Fibroblast of pulmonary artery (primary cell): ENCODE results near the gene ABCB8.

ENCODE experiments used
- DNase-seq: peaks from one replicate; pipeline ENCODE4 v3.0.0-alpha.2; 2010; ENCODE audit warnings: low read depth
- H3K4me3 ChIP-seq: replicated peaks from 2 replicates; pipeline ENCODE4 v1.5.1; 2011; ENCODE audit warnings: low read depth, mild to moderate bottlenecking, control low read depth, low read length, moderate library complexity
- TF ChIP-seq, protein P1 (sequence below): IDR thresholded peaks from 2 replicates; pipeline ENCODE4 v1.5.1; 2011; ENCODE audit warnings: mild to moderate bottlenecking, control low read depth, low read length, inconsistent platforms; ENCODE audit errors: missing control alignments

Gene ABCB8

DNA sequence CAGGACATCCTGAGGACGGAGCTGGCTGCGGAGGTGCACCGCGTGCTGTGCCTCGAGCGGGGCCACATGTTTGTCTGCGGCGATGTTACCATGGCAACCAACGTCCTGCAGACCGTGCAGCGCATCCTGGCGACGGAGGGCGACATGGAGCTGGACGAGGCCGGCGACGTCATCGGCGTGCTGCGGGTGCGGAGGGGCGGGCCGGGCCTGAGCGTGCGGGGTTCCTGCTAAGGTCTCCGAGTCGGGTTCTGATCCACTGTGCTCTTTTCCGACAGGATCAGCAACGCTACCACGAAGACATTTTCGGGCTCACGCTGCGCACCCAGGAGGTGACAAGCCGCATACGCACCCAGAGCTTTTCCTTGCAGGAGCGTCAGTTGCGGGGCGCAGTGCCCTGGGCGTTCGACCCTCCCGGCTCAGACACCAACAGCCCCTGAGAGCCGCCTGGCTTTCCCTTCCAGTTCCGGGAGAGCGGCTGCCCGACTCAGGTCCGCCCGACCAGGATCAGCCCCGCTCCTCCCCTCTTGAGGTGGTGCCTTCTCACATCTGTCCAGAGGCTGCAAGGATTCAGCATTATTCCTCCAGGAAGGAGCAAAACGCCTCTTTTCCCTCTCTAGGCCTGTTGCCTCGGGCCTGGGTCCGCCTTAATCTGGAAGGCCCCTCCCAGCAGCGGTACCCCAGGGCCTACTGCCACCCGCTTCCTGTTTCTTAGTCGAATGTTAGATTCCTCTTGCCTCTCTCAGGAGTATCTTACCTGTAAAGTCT is 14.3 kb upstream of the ABCB8 start:
- DNase-seq: peak; percentile 56
- H3K4me3 ChIP-seq: peak overlapping the region; percentile 24
- TF ChIP-seq, protein P1, sequence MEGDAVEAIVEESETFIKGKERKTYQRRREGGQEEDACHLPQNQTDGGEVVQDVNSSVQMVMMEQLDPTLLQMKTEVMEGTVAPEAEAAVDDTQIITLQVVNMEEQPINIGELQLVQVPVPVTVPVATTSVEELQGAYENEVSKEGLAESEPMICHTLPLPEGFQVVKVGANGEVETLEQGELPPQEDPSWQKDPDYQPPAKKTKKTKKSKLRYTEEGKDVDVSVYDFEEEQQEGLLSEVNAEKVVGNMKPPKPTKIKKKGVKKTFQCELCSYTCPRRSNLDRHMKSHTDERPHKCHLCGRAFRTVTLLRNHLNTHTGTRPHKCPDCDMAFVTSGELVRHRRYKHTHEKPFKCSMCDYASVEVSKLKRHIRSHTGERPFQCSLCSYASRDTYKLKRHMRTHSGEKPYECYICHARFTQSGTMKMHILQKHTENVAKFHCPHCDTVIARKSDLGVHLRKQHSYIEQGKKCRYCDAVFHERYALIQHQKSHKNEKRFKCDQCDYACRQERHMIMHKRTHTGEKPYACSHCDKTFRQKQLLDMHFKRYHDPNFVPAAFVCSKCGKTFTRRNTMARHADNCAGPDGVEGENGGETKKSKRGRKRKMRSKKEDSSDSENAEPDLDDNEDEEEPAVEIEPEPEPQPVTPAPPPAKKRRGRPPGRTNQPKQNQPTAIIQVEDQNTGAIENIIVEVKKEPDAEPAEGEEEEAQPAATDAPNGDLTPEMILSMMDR: no peak

GRCh38 chr7:151014950-151015349 is 13.3 kb upstream of the ABCB8 start:
- DNase-seq: no peak
- no peak overlapping the region for H3K4me3 ChIP-seq
- TF ChIP-seq, protein P1: no peak

DNA sequence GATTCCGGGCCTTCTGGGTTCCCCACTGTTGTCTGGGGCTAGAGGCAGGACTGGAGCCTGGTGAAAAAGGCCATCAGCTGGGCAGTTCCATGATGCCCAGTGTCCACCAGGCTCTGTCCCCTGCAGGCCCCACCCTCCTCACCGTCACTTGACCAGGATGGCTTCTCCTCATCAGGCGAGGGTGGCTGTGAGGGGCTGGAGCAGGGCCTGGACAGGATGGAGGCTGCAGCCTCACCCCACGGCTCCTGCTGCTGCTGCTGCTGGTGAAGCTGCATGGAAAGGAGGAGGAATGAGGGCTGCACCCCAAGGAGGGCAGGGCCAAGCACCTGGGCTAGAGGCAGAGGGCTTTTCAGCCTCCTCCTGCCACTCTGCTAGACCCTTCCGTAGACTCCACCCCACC is 12.3 kb upstream of the ABCB8 start:
- no peak for DNase-seq
- TF ChIP-seq, protein P1: no peak
- H3K4me3 ChIP-seq: no peak overlapping the region

- TF ChIP-seq, protein P1: no peak
- no peak overlapping the region for H3K4me3 ChIP-seq
- no peak for DNase-seq
Observed at GRCh38 chr7:151016505-151016904, 11.7 kb upstream of the ABCB8 start.

- DNase-seq: no peak
- H3K4me3 ChIP-seq: no peak overlapping the region
- TF ChIP-seq, protein P1: no peak
Observed at GRCh38 chr7:151016942-151017341, 11.3 kb upstream of the ABCB8 start.

DNA sequence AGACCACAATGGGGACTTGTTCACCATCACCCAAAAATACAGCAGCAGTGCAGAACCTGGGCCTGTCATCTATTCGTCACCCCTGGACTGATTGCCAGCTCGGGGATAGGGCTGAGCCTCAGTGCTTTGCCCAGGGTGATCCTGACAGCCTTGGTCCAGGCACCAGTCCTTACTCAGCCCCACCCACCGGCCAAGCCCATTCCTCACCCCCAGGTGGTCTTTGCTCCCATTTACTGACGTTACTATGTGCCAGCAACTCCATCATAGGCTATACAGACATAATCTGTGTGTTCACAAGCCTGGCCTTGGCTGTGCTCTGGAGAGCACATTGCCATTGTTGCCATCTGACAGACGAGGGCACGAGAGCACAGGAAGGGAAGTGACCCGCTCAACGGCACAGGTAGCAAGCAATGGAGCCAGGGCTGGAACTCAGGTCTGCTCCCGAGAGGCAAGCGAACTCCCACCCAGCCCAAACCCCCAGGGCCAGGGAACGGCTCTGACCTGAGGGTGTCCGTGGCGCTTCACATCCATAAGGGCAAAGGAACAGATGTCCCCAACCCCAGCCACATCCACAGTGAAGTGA is 10.8 kb upstream of the ABCB8 start:
- DNase-seq: no peak
- TF ChIP-seq, protein P1: no peak
- no peak overlapping the region for H3K4me3 ChIP-seq
